Loucy (cell line): ENCODE measurements around the gene CD34.

Source experiments
- H2AFZ ChIP-seq: fragments of 200-600 bp; sonication (generic); 2 replicates; pipeline ENCODE4 v1.6.0; 2016; ENCODE audit warnings: antibody characterized with exemption, mild to moderate bottlenecking, low read length, moderate library complexity
- H3F3A ChIP-seq: fragments of 200-600 bp; 2 replicates; pipeline ENCODE4 v1.6.0; 2016; ENCODE audit warnings: antibody characterized with exemption, low read depth, mild to moderate bottlenecking
- H3K27me3 ChIP-seq: fragments of 200-600 bp; sonication (generic); 2 replicates; pipeline ENCODE4 v1.6.1; 2014; ENCODE audit warnings: low read length, mild to moderate bottlenecking; ENCODE audit not compliant: insufficient read depth, poor library complexity, severe bottlenecking
- H3K36me3 ChIP-seq: fragments of 200-600 bp; sonication (generic); 2 replicates; pipeline ENCODE4 v1.6.1; 2016; ENCODE audit warnings: low read length; ENCODE audit not compliant: insufficient read depth
- H3K4me1 ChIP-seq: fragments of 200-600 bp; sonication (generic); 2 replicates; pipeline ENCODE4 v1.5.1; 2014; ENCODE audit warnings: low read length, mild to moderate bottlenecking; ENCODE audit not compliant: insufficient read depth, poor library complexity, severe bottlenecking
- H3K4me2 ChIP-seq: fragments of 200-600 bp; sonication (generic); 2 replicates; pipeline ENCODE4 v1.6.0; 2014; ENCODE audit warnings: antibody characterized with exemption, low read length, low read depth, mild to moderate bottlenecking; ENCODE audit not compliant: poor library complexity, severe bottlenecking
- H3K4me3 ChIP-seq: fragments of 200-600 bp; sonication (generic); 2 replicates; pipeline ENCODE4 v1.5.1; 2014; ENCODE audit warnings: low read length, mild to moderate bottlenecking, mixed read lengths; ENCODE audit not compliant: poor library complexity, severe bottlenecking
- H3K79me2 ChIP-seq: fragments of 200-600 bp; sonication (generic); 2 replicates; pipeline ENCODE4 v1.6.1; 2014; ENCODE audit warnings: low read length; ENCODE audit not compliant: insufficient read depth
- H3K9ac ChIP-seq: fragments of 200-600 bp; sonication (generic); 2 replicates; pipeline ENCODE4 v1.6.0; 2014; ENCODE audit warnings: mild to moderate bottlenecking, low read depth, low read length, moderate library complexity; ENCODE audit not compliant: poor library complexity, severe bottlenecking
- H3K9me2 ChIP-seq: fragments of 200-600 bp; sonication (generic); replicated peaks from 2 replicates; pipeline ENCODE4 v1.6.1; 2016; ENCODE audit warnings: low read depth, low read length, mixed read lengths
- H3K9me3 ChIP-seq: fragments of 200-600 bp; sonication (generic); 2 replicates; pipeline ENCODE4 v1.6.1; 2014; ENCODE audit warnings: mild to moderate bottlenecking, antibody characterized with exemption, low read length, low read depth; ENCODE audit not compliant: insufficient read depth
- H4K20me1 ChIP-seq: fragments of 200-600 bp; sonication (generic); 2 replicates; pipeline ENCODE4 v1.6.0; 2014; ENCODE audit warnings: antibody characterized with exemption, low read length, mild to moderate bottlenecking; ENCODE audit not compliant: insufficient read depth, poor library complexity, severe bottlenecking
- EZH2phosphoT487 ChIP-seq: fragments of 200-600 bp; IDR thresholded peaks from 2 replicates; pipeline ENCODE4 v1.6.1; 2018; ENCODE audit warnings: antibody characterized with exemption, mild to moderate bottlenecking, moderate library complexity, borderline replicate concordance
- TF ChIP-seq, protein P1 (sequence below): fragments of 200-600 bp; sonication (generic); conservative IDR thresholded peaks from 2 replicates; pipeline ENCODE4 v1.5.1; 2014; ENCODE audit warnings: mild to moderate bottlenecking, antibody characterized with exemption, low read length

Gene CD34

DNA sequence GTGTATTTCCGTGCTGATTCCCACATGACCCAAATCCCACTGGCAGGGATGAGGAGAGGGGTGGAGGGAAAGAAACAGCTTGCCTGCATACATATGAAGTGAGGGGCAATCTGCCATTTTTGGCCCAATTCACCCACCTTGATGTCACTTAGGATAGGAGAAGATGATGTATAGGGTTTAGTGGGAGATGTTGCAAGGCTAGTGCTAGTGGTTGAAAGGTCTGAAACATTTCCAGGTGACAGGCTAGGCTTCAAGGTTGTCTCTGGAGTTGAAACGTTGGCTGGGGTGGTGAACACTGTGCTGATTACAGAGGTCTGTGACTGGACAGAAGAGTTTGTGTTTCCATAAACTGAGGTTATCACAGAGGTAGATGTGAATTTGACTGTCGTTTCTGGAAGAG is 12.1 kb downstream of the CD34 start:
- Histone ChIP-seq H3K9ac (no peak overlapping the region), H3K36me3 (no peaks in the 10 kb centered on the region), H3K27me3 (no peaks in the 10 kb centered on the region), H2AFZ (no peak overlapping the region), H3K9me3 (no peaks in the 10 kb centered on the region), H4K20me1 (no peaks in the 10 kb centered on the region), H3K4me2 (no peak overlapping the region), H3K79me2 (no peaks in the 10 kb centered on the region), H3K4me1 (peaks cover 34% of the 10 kb centered on the region), H3F3A (peaks cover 1% of the 10 kb centered on the region; the same call in 1 of the 2 replicates), H3K9me2 (no peaks in the 10 kb centered on the region), H3K4me3 (no peak overlapping the region)
- TF ChIP-seq EZH2phosphoT487, result no peak
- TF ChIP-seq, protein P1, sequence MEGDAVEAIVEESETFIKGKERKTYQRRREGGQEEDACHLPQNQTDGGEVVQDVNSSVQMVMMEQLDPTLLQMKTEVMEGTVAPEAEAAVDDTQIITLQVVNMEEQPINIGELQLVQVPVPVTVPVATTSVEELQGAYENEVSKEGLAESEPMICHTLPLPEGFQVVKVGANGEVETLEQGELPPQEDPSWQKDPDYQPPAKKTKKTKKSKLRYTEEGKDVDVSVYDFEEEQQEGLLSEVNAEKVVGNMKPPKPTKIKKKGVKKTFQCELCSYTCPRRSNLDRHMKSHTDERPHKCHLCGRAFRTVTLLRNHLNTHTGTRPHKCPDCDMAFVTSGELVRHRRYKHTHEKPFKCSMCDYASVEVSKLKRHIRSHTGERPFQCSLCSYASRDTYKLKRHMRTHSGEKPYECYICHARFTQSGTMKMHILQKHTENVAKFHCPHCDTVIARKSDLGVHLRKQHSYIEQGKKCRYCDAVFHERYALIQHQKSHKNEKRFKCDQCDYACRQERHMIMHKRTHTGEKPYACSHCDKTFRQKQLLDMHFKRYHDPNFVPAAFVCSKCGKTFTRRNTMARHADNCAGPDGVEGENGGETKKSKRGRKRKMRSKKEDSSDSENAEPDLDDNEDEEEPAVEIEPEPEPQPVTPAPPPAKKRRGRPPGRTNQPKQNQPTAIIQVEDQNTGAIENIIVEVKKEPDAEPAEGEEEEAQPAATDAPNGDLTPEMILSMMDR, result no peak

DNA sequence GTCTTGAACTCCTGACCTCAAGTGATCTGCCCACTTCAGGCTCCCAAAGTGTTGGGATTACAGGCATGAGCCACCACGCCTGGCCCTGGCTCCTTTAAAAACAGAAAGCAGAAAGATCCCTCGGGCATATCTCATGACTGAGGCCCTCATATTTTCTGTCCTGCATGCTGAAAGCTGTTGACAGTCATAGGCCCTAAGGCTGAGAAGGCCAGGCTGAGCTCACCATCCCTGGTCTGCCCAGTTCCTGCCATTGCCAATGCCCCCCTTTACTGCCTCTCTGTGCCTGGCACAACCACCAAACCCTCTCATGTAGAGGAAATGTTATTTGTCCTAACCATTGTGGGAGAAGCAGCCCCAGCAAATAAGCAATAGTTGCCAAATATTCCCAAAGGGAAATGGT is 12.7 kb downstream of the CD34 start:
- no peaks in the 10 kb centered on the region for H3K9me2 ChIP-seq
- TF ChIP-seq EZH2phosphoT487, result no peak
- TF ChIP-seq, protein P1, result no peak

GRCh38 chr1:207897188-207897587 is 13.7 kb downstream of the CD34 start:
- Histone ChIP-seq H3K36me3 (no peaks in the 10 kb centered on the region), H3K4me3 (no peak overlapping the region), H3K27me3 (no peaks in the 10 kb centered on the region), H3K9me2 (no peaks in the 10 kb centered on the region), H2AFZ (no peak overlapping the region), H3K4me2 (no peak overlapping the region), H4K20me1 (no peaks in the 10 kb centered on the region), H3K9me3 (no peaks in the 10 kb centered on the region), H3K9ac (no peak overlapping the region), H3F3A (no peaks in the 10 kb centered on the region), H3K79me2 (no peaks in the 10 kb centered on the region), H3K4me1 (peaks cover 17% of the 10 kb centered on the region)
- TF ChIP-seq, protein P1, result peak; percentile 50
- no peak for TF ChIP-seq EZH2phosphoT487

More for the DNA sequence above, 12.7 kb downstream of the CD34 start:
- H3K4me3 ChIP-seq, result no peak overlapping the region
- no peaks in the 10 kb centered on the region for H3K79me2 ChIP-seq
- H4K20me1 ChIP-seq, result no peaks in the 10 kb centered on the region
- H3K4me1 ChIP-seq, result peaks cover 28% of the 10 kb centered on the region
- H3F3A ChIP-seq, result no peaks in the 10 kb centered on the region
- no peak overlapping the region for H2AFZ ChIP-seq
- H3K9me3 ChIP-seq, result no peaks in the 10 kb centered on the region
- no peak overlapping the region for H3K4me2 ChIP-seq
- no peaks in the 10 kb centered on the region for H3K36me3 ChIP-seq
- no peak overlapping the region for H3K9ac ChIP-seq
- H3K27me3 ChIP-seq, result no peaks in the 10 kb centered on the region
